HG03064 (cell line): ENCODE measurements around the gene GAS2L2.

Experiments
- ATAC-seq: cut with Tn5 transposase; IDR thresholded peaks from one replicate; pipeline ENCODE4 v1.9.1; 2021; ENCODE audit warnings: low read depth; ENCODE audit not compliant: unreplicated experiment

GAS2L2 gene

GRCh38 chr17:35752945-35753764 lies at the start of gene GAS2L2:
Gene GAS2L2 (minus strand): TSS chr17:35753239. CDS start chr17:35752850, 389 bp downstream.
- no peak for ATAC-seq

GRCh38 chr17:35801583-35802224 lies 48.7 kb upstream of the GAS2L2 start:
- no peak for ATAC-seq

DNA sequence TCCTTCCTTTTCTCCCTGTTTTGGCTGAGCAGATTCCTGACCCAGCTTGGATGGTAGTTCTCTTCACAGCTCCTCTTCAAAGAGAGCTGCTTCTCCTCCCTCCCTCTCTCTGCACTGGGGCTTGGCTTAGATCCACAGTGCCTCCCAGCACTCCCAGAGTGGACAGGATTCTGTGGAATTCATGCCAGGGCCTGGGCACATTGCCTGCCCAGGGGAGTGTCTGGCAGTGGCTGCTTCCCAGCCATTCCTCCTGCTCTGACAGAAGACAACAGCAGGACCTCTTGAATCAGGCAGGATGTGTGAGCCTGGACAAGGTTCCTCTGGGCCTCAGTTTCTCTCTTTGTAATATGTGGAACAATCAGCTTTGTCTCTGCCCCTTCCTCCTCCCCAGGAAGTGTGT lies 46.9 kb upstream of the GAS2L2 start:
- ATAC-seq, result no peak

DNA sequence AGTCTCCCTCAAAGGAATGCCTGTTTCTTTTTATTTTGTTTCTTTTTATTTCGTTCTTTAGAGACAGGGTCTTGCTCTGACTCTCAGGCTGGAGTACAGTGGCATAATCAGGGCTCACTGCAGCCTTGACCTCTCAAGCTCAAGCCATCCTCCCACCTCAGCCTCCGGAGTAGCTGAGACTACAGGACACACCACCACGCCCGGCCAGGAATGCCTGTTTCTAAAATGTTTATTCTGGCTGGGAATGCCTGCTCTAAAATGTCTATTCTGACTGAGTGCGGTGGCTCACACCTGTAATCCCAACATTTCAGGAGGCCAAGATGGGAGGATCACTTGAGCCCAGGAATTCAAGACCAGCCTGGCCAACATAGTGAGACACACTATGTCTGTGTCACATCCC lies 44.9 kb upstream of the GAS2L2 start:
- no peak for ATAC-seq

GRCh38 chr17:35797370-35797769 lies 44.3 kb upstream of the GAS2L2 start:
- ATAC-seq, result no peak

- ATAC-seq, result no peak
Measured at GRCh38 chr17:35796942-35797341, 43.9 kb upstream of the GAS2L2 start.

DNA sequence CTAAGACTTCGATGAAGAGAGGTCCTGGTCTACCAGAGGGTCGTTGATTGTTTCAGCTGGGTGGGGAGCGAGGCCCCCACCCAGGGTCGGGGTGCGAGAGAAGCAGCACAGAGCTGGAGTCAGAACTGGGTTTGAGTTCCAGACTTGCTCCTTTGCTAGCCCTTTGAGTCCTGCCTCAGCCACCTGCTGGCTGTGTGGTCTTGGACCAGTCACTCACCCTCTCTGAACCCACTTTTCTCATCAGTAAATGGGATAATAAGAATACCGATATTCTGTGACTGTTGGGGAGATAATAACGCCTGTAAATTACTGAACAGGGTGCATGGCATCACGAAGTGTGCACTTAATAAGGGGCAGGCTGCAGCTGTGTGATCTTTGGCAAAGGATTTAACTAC lies 42.8 kb upstream of the GAS2L2 start:
- no peak for ATAC-seq

- no peak for ATAC-seq
Measured at GRCh38 chr17:35795007-35795870, 42.2 kb upstream of the GAS2L2 start, which contains the start of gene MMP28. Gene MMP28 (minus strand): TSS chr17:35795641. CDS start chr17:35795377, 264 bp downstream.

DNA sequence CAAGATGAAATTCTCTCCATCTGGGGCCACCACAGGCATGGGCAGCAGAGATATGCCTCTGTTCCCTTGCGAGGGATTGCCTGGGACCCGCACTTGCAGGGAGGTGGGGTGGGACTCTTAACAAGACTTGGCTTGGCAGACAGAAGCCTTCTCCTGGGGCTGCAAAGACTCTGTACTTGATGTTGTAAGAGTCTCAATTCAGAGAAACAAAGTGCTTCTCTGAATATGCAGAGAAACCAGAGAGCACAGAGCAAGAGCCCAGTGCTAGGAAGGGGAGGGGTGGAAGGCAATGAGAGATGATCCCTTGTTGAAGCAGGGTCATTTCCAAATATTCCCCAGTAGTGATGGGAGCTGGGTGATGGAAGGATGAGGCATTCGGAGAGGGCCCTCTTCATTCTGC lies 40.2 kb upstream of the GAS2L2 start:
- ATAC-seq, result no peak

- ATAC-seq, result no peak
Measured at GRCh38 chr17:35791681-35792350, 38.8 kb upstream of the GAS2L2 start.

- no peak for ATAC-seq
Measured at GRCh38 chr17:35790841-35791240, 37.8 kb upstream of the GAS2L2 start.

DNA sequence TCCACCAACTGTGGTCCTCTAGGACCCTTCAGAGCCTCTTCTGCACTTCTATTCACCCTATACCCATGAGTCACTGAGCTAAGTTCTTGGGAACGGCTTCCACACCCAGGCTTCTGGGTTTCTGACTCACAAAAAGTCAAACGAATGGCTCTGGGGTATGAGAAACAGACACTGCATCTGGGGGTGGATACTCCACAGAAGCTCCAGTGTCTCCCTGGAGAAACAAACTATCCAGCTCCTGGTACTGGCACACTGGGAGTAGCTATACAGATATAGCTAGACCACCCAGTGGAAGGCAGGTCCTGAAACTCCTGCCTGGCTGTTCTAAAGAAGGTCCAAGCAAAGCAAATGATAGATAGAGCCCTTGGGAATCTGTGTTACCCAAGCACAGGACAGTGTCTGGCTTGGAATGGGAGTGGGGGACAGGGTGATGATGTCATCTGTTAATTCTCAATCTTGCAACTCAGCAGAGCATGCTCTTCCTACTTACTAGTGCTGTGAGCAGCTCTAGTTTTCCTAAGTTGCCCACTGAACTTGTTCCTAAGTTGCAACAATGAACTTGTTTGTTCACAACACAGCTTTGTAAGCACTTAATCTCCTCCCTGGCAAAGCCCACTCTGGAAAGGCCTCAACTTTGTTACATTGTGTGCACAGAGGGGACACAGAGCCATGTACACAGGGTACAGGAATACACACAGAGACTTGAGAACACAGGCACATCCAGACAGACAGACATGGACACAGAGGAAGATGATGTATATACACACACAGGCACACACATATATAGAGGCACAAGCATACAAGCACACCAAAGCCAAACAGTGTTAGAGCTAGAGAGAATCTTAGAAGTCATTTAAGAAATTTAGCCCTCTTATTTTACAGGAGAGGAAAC lies 35.7 kb upstream of the GAS2L2 start:
- ATAC-seq, result no peak

DNA sequence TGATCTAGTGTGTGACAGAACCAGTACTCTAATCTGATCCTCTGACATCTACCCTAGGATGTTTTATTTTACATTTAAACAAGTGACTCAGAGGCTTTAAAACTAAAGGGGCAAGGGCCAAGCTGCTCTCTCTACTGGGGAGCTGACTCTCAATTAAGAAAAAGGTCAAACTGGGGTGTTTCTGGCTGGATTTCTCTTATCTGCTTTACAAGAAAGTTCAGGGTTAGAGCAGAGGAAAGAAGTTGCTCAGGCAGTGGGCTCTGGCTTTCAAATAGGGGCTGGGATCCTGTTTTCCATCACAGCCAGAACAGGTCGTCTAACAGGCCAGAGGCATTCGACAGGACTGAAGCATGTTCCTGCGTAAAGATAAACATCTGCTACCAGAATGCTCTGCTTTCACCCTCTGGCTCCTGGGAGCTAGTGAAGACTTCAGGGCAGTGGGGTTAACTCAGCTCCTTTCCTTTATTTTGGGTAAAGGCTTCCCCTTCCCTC lies 33.9 kb upstream of the GAS2L2 start:
- no peak for ATAC-seq

DNA sequence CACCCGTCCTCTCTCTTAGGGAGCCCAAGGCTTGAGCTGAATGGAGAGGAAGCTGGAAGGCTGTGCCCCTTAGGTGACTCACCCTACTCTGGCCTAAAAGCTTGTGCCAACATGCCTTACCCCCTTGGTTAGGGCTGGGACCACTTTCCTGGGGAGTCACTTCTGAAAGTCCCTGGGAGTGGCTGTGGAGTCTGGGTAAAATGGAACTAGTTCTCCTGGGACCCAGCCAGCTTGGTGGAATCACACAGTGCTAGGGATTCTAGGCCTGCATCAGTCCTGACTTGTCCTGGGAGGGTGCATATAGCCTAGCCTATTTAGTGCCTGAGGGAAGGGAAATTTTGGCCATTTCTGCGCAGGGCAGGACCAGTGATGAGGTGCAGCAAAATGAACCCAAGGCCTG lies 31.9 kb upstream of the GAS2L2 start:
- no peak for ATAC-seq

- no peak for ATAC-seq
Measured at GRCh38 chr17:35780950-35781349, 27.9 kb upstream of the GAS2L2 start.

GRCh38 chr17:35778641-35779196 lies 25.7 kb upstream of the GAS2L2 start:
- no peak for ATAC-seq

- ATAC-seq, result no peak
Measured at GRCh38 chr17:35775583-35775982, 22.5 kb upstream of the GAS2L2 start.

GRCh38 chr17:35775039-35775438 lies 22.0 kb upstream of the GAS2L2 start:
- no peak for ATAC-seq

GRCh38 chr17:35774499-35774898 lies 21.5 kb upstream of the GAS2L2 start:
- ATAC-seq, result no peak
